Gastroesophageal sphincter (tissue), 3 donors: ENCODE results near the gene GDPD1.

Source experiments
- CTCF ChIP-seq, 4 experiments: fragments of 200-600 bp in 2 of 4; fragments of 450-650 bp in 2 of 4; sonication (generic) in 1 of 4; IDR thresholded peaks; one replicate each; pipeline ENCODE4 v1.5.1; 2017 to 2019; ENCODE audit warnings: antibody characterized with exemption in 4 of 4, mild to moderate bottlenecking in 2 of 4, moderate library complexity in 2 of 4
- EP300 ChIP-seq: sonication (generic); formaldehyde crosslinking; IDR thresholded peaks from one replicate; pipeline ENCODE4 v1.6.1; 2017; ENCODE audit warnings: antibody characterized with exemption, mild to moderate bottlenecking
- POLR2A ChIP-seq, 2 donors: fragments of 450-650 bp; IDR thresholded peaks; one replicate each; pipeline ENCODE4 v1.6.1; 2017; ENCODE audit warnings: antibody characterized with exemption in 2 of 2, mild to moderate bottlenecking in 2 of 2, moderate library complexity in 1 of 2
- POLR2AphosphoS5 ChIP-seq: sonication (generic); formaldehyde crosslinking; IDR thresholded peaks from one replicate; pipeline ENCODE4 v1.6.1; 2017; ENCODE audit warnings: antibody characterized with exemption

- no peak for TF ChIP-seq CTCF (IDR thresholded peaks at IDR 0.05)
- no peak for TF ChIP-seq POLR2AphosphoS5
- TF ChIP-seq POLR2A (IDR thresholded peaks at IDR 0.05): no peak
- TF ChIP-seq EP300: no peak
Measured at GRCh38 chr17:59199398-59199797, 20.9 kb upstream of the GDPD1 start.
